Right lobe of liver (tissue), 4 donors: ENCODE data around the gene TMEM128.

ENCODE experiments used
- CTCF ChIP-seq, 4 donors: fragments of 200-600 bp in 3 of 4; fragments of 450-650 bp in 1 of 4; IDR thresholded peaks; one replicate each; pipeline versions ENCODE4 v1.5.1 to v1.8.0; 2016 to 2022; ENCODE audit warnings: antibody characterized with exemption in 4 of 4, mild to moderate bottlenecking in 2 of 4
- POLR2A ChIP-seq: fragments of 450-650 bp; IDR thresholded peaks from one replicate; pipeline ENCODE4 v1.6.1; 2017; ENCODE audit warnings: antibody characterized with exemption, mild to moderate bottlenecking
- donor health status: DM: no; HTN: no; CAD: no.
- donor health status: DM: no; HTN: no; CAD: no.
- donor health status: DM: no; HTN: yes; CAD: no.

- TF ChIP-seq POLR2A (no peak), CTCF (IDR thresholded peaks at IDR 0.05) (no peak)
Observed at GRCh38 chr4:4271912-4272311, 23.9 kb upstream of the TMEM128 start.
